HG03558 (cell line): Measurements from ENCODE around the gene SIK1.
"Not testable (repeated sequence)": the region's sequence is repeated elsewhere in the genome, so short reads cannot be mapped to it uniquely, and the experiment has no call there.

ENCODE experiments used
- ATAC-seq: cut with Tn5 transposase; IDR thresholded peaks from one replicate; pipeline ENCODE4 v1.9.1; 2021; ENCODE audit warnings: moderate number of reproducible peaks; ENCODE audit not compliant: unreplicated experiment; ENCODE audit errors: extremely low read depth

Gene SIK1

DNA sequence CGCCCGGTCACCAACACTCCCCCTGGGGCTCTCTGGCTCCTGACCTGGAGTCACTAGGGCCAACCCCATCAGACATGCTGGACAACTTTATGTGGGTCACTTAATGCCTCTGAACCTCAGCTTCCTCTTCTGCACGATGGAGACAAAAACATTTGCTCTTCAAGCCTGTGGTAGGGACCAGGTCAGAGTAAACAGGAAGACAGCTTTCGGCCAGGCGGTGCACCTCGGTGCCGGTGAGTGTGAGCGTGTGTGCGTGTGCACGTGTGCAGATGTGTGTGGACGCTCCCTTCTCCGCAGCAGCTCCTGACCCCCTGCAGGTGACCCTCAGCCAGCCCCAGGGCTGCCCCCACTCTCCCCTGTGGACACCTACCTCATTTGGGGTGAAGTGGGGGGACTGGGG lies 28.4 kb downstream of the SIK1 start:
- not testable (repeated sequence) for ATAC-seq

DNA sequence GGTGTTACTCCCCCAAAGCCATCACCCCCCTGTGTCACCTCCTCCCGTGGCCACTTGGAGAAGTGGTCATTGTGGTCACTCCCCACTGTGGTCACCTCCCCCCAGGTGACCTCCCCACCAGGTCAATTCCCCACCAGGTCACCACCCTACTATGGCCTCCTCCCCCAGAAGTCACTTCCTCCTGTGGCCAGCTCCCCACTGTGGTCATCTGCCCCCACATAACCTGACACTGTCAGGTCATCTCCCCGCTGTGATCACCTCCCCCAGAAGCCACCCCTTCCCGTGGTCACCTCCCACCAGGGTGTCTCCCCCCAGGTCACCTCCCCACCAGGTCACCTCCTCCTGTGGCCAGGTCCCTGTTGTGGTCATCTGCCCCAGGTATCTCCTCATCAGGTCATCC lies 28.9 kb downstream of the SIK1 start:
- ATAC-seq, result not testable (repeated sequence)

DNA sequence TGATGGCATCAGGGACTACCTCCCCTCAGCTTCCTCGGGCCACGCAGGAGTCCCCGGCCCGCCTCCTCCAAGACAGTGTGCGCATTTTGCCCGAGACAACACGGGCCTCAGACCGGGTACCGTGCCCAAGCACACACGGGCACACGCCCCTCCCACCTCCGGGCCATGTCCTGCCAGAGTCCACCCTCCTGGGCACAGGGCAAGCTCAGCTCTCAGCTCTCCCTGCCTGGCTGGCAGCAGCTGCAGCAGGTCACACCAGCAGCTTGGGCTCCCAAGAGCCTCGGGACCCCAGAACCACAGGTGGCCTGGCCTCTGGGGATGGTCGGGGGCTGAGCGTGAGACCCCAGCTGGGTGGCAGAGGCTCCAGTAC lies 29.5 kb downstream of the SIK1 start:
- not testable (repeated sequence) for ATAC-seq

DNA sequence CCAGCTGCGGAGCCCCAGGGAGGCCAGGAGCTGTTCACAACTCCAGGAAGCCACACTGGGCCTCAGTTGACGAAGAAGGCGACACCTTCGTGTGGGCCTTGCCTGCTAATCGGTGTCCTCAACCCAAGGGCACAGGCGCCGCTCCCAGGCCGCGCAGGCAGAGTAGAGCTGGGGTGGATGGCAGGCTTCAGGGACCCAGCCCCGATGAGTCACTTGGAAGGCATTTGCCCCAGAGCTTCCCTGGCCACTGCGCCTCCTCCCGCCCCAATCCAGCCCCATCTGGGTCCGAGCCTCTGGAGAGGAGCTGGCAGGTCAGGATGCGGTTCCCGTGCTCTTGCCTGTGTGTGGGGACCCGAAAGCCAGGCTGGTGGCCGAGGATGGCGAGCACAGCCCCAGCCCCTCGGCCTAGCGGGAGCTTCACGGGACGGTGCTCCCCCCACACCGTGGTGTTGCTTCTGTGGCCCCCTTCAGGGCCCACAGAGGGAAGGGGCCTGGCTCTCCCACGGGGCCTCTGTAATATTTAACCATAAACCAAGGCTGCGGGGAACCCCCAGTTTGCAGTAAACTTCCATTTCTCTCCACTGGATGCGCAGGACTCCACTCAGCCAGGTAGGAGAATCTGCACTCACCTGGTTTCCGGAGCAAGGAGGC lies 30.0 kb downstream of the SIK1 start:
- not testable (repeated sequence) for ATAC-seq

DNA sequence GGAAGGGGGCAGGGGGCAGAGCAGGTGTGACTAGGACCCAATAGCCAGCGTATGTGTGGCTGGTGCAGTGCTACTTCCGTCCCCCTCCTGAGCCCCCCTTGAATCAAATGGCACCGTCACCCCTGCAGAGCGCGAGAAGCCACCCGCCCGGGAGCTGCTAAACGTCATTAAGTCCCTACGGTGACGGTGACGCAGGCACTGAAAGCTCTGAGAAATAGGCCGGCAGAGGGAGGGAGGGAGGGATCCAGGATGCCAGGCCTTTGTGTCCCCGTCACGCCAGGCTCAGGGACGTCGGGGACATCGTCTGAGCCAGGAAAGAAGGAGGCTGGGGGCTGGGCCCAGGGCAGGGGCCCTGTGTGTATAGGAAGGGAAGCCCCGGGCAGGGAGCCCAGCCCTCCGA lies 43.6 kb downstream of the SIK1 start:
- not testable (repeated sequence) for ATAC-seq

DNA sequence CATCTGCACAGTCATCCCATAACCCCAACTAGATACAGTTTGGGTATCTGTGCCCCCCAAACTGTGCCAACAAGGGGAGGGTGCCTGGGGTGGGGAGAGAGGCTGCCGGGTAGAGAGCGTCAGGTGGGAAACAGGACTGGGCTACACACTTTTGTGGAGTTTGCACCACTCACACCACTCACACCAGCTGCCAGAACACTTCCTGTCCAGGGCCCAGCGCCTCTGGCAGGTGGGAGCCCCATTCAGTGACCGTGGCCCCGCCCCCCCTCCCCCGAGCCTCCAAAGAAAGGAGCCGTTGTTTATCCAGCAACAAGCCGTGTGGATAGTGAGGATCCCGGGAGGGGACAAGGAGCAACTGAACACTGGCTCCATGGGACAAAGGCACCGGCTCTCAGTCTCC lies 44.0 kb downstream of the SIK1 start:
- ATAC-seq, result not testable (repeated sequence)

DNA sequence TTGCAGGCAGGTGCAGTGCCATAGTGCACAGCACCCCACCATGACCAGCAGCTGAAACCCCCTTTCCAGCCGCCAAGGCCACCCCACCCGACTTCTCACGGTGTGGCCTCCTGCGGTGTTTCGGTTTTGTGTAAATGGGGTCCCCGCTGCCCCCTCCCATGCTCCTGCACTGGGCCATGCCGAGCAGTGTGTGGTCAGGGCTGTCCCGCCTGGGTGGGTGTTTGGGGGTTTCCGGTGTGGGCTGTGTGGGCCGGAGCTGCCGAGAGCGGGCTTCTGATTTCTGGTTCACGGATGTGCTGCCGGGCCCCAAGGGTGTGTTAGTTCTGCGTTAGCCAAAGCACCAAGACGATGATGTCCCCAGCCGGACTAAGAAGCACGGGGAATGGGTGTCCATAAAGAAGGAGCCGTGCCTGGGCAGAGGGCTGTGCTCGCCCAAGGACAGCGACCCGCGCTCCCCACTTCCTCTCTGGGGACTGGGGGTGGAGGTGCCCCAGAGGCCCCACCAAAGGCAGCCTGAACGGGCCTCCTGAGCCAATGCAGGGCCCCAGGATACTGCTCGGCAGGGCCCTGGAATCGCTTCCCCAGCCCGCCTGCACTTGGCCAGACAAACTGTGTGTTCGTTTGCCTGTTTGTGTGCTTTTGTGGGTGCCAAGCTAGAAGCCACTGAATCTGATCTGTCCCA lies 45.9 kb downstream of the SIK1 start:
- not testable (repeated sequence) for ATAC-seq

DNA sequence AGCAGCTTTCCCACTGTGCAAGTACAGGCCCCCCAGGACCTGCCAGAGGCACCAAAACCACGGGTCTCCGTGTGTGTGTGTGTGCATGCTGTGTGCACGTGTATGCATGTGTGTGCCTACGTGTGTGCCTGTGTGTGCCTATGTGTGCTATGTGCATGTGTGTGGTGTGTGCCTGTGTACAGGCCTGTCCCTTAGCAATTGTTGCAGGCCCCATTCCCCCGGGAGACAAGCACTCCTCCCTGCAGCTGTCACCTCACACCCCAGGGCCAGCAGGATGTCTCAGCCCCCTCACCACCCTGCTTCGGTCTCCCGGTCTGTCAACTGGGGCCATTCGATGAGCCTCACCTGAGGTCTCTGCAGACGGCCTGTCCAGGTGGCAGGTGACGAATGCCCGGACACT lies 46.6 kb downstream of the SIK1 start:
- ATAC-seq, result not testable (repeated sequence)

DNA sequence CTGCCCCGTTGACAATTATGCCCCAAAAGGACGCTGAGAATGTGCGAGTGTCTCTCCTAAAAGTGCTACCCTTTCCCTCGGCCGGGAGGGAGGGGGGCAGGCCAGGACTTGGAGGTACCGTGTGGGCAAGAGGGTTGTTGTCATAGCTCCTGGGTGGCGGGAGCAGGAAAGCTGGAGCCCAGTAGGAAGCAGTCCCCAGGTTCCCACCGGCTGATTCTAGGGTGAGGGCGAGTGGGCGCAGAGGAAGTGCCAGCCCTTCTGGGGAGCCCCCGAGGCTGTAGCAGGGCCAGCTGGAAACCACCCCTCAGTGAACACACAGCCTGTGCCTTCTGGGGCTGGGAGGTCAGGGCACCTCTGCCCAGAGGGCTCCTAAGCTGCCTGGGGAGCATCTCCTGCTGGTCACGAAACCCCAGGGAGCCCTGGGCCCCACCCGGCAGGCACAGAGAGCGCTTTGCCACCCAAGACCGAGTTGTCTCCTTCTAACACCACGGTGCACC lies 47.3 kb downstream of the SIK1 start:
- ATAC-seq, result not testable (repeated sequence)

DNA sequence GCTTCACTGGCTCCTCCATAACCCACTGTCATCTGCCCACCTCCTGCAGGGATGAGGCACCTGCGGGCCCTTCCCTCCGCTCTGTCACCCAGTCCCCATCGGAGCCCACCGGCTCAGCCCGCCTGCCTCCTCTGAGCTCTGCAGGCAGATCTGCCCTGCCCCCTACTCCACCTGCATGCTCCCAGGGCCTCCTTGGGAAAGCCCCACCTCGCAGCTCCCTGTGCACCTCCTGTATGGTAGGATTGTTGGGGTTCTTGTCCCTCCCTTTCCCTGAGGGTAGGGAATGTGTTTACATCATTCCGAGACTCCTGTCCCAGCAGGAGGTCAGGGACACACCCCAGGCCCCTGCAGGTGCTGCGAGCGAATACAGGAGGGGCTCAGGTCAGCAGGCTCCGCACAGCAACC lies 50.5 kb downstream of the SIK1 start:
- no peak for ATAC-seq

DNA sequence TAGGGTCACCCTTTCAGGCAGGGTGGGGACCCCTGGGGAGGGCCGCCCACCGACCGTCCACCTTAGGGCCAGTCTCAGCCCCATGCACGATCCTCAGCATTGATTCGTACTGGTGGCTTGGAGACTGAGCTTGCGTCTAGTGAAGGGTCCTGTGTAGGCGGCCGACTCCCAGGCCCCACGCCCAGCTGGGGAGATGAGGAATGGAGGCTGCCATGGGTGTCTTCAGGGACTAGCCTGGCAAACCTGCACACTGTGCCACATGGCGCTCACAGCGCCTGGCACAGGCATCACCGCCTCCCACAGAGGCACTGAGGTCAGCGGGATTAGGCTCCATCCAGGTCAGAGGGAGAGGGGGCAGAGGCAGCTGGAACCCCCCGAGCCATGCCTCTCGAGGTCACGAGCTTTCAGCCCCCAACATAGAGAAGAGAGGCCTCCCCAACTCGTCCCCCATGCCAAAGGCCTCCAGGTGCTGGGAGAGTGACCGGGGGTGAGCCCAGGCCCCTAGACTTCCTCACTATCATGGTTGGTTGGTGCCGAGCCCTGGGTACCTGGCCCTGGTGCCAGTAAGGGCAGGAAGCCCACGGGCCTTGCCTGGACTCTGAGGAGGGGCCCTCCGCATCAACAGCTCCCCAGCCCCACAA lies 51.0 kb downstream of the SIK1 start:
- no peak for ATAC-seq

DNA sequence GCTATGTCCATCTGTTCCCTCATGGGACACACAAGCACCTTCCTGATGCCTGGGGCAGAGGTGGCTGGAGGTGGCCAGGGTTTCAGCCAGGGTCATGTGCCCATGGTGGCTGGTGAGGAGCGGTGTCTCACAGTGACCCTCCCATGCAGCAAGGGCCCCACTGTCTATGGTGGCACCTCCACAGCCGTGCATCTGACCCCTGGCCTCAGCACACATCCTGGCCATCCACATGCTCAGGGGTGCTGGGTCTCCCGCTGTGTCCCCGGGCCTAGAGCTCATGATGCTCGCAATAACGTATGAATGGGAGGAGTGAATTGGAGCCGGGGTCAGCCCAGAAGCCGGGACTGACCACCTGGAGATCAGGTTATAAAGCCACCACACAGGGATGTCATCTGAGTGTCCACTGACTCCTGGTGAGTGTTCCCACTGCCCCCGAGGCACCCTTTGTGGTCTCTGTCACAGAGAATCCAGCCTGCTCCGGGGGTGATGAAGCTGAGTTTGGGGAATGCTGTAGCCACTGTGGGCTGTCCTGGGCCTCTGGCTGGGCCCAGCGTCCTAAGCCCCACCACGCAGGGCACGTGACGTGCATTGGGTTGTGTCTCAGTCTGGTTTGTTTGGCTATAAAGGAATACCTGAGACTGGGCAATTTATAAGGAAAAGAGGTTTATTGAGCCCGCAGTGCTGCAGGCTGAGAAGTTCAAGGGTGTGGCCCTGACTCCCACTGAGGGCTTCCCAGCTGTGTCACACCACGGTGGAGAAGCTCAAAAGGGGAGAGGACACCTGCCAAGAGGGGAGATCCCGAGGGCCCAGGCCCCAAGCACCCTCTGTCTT lies 51.7 kb downstream of the SIK1 start:
- no peak for ATAC-seq

DNA sequence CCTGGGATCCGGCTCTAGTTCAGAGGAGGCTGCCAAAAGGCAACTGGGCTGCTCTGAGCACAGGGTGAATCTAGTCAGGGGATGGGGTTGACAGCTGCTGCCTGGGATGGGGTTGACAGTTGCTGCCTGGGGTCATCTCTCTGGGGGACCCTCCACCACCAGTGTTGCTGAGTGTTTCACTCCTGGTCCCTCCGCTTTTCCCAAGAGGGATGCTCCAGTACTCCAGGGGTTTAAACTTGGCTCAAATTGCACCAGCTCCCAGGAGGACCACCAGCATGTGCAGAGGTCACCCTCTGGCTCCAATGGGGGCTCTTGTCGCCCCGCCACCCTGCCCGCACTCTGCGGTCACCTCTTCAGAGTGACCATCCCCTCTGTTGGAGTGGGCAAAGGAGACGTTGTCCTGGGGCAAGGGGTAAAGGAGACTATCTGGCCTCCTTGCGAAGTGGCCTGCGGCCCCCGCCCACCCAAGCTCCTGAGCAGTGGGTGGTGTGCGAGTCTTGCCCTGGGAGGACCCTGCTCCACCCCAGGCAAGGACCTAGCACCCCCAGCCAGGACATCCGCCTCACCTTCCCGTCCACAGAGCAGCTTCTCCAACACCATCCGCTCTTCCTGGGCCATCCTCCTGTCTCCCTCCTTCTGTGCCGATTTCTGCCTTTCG lies 52.6 kb downstream of the SIK1 start:
- ATAC-seq, result no peak

DNA sequence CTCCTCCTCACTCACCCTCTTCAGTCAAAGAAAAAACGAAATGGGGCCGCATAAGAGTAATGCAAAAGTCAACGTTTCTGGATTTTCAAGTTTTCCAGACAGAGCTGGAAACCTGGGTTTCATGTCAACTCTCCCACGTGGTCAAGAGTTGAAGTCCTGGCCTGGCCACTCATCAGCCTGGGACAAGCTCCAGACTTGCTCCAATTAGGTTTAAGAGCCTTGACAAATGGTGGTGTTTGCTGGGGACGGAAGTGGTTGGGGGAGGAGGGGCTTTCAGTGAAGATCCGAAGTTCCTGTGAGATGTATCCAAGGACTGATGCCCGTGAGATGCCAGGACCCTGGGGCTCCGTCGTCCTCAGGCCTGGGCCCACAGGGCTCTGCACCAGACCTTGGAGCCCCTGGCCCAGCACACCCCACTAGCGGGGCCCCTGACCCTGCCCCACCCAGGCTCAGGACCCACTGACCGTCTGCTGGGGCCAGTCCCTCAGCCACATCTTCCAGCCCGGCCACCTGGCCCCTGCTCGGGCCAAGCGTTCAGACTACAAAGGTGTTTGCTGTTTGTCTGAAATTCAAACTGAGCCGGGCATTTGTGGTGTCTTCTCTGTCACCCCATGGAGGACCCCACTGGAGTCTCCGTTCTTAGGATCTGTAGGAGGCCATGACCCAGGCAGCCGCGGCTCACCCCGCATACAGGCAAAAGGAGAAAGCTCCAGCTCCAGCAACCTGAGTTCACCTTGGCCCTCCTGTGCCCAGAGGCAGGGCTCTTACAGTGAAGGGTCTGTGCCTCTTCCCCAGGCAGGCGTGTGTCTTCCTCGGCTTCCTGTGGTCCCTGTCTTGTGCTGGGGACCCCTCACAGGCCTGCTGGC lies 53.3 kb downstream of the SIK1 start:
- no peak for ATAC-seq

DNA sequence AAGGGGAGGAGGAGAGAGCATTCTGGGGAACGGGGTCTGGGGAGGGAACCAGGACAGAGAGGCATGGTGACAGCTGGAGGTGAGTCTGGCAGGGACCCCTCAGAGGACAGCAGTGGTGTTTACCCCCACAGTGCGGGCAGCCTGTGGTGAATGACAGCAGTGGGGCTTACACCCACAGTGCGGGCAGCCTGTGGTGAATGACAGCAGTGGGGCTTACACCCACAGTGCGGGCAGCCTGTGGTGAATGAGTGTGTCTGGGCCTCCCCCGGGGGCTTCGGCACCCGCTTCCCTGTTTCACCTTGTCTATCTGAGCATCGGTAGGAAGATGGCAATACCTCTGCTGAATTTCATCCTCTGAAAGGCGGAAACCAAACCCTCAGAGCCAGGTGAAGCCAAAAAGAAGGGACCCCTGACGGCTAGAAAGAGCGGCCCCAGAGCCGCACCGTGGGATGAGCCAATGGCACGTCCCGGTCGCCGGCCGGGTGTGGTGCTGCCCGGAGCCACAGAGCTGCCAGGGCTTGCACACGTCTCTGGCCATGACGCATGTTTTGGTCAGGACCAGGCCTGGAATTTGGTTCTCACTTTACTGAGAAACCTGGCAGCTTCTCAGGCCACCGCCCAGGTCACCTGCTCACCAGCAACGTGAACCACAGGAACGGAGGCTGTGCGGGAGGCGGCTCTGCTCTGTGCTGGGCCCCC lies 54.1 kb downstream of the SIK1 start:
- no peak for ATAC-seq

DNA sequence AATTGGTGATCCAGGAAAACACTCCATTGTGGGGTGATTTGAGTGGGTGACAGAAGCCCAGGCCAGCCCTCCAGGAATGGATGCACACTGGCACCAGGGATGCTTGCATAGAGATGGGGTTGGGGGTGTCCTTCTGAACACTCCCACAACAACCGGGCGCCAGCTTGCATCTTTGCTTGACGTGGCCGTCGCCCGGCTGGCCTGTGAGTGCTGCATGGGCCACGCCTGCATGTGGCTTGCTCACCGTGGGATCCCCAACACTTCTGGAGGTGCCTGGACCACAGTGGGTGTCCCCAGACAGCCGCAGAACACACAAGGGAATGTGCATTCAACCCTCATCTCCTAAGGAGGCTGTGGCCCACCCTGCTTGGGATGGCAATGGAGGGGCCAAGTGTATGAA lies 55.1 kb downstream of the SIK1 start:
- ATAC-seq, result no peak

DNA sequence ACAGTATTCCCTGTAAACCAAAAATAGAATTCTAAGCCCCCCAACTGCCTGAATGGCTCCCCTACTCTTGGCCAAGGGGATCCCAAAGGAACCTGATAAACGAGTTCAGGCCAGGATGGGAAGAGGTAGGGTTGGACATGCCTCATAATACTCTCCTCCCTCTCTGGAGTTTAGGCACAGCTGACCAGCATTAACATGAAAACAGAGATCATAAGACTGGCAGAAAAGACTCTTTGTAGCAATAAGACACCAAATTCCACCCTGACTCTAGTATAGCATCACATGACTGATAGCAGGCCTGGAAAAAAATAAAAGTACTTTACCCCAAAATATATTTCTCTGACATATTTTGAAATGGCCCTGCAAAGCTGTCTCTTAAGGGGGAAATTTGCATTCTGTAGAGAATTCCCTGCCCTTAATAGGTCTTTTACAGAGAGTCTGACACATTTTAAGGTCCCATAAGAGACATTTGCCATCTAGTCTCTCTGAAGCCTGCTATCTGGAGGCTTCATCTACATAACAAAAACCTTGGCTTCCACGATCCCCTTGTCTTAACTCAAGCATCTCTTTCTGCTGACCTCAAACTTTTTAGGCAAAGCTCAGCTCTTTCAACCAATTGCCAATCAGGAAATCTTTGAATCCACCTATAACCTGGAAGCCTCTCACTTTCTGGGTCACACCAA lies 55.9 kb downstream of the SIK1 start:
- no peak for ATAC-seq

DNA sequence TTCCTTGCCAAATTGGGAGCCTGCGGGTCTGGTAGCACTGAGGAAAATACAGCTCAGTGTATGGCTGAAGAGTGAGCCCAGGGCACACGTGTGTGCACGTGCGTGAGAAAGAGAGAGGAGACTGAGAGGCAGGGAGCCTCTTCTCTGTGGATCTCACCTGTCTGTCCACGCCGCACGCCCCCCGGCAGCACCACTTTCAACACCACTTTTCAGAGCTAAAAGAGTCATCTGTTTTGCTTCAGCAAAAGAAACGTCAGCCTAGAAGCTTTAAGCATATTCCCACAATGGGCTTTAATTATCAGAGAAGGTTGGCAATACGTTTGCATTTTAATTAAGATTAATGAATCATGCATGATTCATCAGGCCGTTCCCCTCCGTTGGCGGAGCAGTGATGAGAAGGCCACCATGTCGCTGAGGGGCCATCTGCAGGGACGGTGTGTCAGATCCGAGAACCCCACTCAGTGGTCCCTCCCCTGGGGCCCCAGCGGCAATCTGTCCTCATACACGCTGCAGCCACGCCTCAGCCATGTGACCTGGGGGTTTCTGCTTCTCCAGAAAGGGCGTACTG lies 56.8 kb downstream of the SIK1 start:
- ATAC-seq, result no peak
